GM21515 (cell line): ENCODE results near the gene TRAPPC10.

Experiments used
- ATAC-seq: cut with Tn5 transposase; IDR thresholded peaks from one replicate; pipeline ENCODE4 v1.9.1; 2021; ENCODE audit not compliant: unreplicated experiment

TRAPPC10 gene

DNA sequence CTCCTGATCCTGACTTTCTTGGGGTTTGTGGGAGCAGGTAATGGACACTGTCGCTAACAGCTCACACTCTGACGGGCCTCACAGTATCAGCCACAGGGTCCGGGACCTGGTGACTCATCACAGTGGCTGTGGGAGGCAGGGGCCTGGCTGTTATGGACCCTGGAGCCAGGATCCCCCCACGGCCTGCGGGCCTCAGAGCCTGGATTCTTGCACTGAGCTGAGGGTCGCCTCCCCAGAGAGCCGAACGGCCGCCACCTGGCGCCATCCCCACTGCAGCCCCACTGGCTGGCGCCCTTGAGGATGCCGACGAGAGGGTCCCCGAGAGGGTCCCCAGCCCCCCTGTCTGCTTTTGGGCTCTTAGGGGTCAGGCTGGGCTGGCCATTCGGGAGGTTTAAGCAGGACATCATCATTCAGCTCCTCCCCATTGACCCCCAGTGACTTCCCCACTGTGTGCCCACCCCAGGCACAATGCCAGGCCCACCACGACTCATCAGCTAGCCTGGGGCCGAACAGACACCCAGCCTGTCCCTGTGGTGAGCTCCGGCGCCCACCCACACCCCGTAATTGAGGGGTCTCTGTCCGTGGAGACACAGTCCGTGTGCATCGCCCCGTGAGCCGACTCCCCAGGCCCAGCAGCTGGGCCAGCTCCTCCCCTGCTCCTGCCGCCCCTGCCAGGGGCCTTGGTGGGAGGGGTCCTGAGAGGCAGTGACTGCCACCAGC is 30.8 kb upstream of the TRAPPC10 start:
- ATAC-seq: no peak

DNA sequence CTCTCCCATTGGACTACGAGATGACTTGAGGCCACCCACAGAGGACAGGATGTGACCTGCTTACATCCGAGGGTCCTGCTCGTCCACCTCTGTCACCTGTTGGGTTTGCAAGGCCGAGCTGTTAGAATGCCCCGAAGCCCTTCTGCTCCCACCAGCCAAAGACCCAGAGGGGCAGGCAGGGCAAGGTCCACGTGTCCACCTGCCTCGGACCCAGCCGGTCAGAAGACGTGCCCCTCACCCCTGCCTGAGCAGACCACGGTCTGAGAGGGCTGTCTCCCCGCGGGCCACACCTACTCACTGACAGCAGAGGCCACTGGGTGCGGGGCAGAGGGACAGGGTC is 30.3 kb upstream of the TRAPPC10 start:
- ATAC-seq: no peak

DNA sequence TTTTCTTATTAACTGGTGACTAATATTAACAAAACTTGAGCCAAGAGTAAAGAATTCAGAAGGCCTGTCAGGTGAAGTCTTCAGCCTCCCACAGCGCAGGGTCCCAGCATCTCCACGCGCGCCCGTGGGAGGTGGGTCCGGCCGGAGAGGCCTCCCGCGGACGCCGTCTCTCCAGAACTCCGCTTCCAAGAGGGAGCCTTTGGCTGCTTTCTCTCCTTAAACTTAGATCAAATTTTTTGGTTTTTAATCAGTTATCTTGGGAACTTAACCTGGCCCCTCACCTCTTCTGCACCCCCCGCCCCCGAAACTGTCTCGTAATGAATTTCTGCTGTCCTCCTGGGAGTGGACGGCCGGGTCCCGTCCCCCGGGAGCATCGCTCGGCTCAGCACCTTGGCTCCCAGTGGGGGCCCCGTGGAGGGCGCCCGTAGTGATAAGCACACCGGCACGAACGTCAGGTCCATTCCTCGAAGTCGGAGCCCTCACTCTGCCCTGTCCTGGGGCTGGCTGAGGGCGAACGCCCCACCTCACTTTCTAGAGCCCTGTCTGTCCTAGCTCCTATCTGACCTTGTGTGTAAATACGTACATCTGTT is 29.5 kb upstream of the TRAPPC10 start:
- ATAC-seq: no peak

DNA sequence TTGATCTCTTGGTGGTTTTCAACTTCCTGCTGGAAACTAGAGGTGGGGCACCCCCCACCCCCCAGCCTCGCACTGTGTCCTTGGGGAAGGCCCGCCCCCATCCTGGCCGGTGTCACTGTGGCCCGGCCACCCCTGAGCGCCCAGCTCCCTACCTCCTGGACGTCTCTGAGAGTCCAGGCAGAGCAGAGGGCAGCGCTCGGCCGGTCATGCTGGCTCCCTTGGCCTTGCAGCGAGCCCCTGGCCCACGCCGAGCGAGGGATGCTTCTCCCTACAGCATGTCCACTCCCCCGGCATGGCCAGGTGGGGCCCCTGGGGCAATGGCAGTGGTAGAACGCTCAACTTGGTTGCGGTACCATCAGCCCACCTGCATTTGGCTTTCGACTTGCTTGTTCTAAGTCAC is 28.7 kb upstream of the TRAPPC10 start:
- ATAC-seq: no peak

DNA sequence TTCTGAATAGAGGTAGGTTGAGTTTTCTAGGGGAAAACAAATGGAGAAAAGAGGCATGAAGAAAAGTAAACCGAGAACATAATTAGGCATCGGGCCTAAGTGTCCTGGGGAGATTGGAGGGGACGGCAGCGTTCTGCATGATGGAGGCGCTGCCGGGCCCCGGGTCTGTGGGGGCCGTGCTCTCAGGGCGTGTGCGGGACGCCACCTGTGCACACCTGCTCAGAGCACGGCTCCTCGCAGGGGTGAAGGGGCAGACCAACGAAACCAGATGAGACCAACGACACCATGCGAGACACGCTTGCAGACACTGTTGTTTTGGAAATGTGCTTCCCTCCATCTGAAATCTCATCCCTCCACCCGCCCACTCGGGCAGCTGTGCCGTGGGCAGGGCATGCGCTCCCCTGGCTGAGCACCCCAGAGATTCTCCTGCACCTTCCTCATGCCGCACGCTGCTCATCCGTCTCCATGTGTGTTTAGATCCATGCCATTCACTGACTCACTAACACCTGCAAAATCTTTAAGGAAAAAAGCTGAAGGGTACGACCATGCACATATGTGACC is 28.2 kb upstream of the TRAPPC10 start:
- no peak for ATAC-seq

DNA sequence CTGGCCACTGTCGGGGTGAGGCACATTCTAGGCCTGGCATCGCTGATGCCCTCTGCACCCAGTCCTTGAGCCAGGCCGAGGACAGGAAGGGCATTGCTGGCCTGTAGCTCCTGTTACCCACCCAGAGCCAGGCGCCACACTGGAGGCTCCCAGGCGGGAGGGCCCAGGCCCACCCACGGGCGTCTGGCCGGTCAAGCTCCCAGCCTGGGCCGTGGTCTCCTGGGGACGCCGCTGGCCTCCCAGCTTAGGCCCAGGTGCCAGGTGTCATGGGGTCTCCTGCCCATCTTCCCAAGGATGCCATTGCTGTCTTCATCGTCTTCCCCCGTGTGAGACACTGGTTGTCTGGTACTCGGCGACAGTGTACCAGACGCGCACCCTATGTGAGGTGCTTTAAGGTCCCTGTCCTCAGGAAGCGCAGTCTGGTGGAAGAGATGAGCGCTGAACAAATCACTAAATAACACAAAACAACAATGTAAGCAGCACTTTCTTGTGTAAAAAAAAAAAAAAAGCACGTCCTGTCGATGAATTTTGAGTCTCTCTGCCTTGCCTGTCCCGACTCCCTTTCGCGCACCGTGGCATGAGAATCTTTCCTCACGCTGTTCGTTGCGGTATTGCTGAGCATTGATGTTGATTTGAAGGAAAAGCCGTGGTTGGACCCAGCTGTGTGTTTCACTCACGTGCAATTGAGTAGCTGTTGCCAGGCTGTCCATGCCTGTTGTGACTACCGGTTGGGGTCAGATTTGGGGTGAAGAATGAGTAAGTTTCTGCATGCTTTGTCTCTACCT is 27.0 kb upstream of the TRAPPC10 start:
- no peak for ATAC-seq

DNA sequence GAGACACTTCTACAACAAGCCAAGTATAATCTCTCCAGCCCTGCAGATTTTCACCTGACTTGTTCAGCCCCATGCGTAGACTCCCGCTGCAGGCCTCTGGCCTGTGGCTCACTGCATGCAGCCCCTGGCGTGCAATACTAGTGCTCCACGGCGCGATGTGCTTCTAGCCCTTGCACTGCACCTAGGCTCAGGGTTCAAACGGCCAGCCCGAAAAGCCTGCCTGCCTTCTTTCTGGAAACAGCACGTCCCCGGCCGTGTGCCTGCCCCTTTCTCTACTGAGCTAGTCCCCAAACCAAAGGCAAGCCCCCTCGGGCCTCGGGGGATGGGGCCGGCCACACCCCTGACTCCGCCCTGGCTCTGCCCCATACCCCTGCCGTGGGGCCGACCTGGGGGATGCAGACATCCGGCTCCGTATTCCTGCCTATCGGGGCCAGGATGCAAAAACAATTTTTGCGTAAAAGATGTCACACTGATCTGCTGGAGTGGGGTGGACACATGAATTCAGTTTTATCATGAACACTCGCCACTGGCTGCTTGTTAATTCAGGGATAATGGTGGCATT is 26.3 kb upstream of the TRAPPC10 start:
- ATAC-seq: no peak

DNA sequence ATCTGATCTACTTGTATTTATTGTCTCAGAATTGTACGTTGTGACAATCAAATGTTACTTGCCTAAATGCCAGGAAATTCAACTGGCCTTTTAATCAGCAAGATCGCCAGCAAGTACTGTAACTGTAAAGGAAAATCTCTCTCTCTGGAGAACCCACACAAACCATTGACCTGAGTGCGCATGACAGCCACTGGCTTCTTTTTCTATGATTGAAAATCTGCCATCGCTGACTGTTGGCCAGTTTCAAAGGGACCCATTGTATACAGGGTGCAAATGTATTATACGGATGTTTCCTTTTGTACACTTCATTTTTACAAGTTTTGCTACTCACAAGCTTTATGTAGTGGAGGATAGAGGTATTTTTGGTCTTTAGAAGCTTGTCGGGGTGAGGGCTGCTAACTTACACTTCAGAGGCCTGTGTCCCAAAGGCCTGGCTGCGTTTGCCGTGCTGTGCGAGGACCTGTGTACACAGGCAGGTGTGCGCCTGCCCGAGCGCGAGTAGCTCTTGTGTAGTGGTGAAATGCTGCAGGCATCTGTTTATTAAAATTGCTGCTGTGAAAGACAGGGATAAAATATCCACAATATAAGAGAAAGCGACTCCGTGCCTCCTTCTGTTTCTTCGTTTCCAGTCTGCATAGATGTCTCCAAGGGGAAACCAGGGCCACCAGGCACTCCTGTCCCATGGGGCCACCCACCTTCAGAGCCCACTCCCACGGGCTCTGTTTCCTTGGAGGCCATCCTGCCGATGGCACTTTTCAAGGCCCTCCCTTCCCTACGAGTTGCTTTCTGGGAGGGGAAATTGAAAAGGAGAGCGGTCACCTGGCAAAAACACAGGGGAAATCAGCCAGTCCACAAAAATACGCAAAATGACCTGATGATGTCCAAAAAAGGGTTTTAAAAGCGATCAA is 25.3 kb upstream of the TRAPPC10 start:
- ATAC-seq: no peak

DNA sequence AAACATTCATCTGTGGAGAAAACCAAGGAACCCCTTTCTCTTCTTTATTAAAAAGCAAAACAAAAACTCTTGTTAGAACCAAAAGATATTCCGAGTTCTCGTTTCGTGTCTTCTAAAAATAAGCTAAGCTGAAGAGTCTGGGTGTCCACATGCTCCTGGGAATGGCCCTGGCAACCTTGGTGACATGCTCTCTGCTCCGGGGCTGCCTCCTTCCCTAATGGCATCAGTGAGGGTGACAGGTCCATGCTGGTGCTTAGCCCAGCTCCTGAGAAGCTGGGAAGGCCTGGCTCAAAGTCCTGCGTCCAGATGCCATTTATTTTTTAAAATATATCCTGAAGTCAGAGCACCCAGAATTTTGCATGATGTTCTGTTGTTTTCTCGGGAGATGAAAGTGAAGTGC is 24.6 kb upstream of the TRAPPC10 start:
- no peak for ATAC-seq

DNA sequence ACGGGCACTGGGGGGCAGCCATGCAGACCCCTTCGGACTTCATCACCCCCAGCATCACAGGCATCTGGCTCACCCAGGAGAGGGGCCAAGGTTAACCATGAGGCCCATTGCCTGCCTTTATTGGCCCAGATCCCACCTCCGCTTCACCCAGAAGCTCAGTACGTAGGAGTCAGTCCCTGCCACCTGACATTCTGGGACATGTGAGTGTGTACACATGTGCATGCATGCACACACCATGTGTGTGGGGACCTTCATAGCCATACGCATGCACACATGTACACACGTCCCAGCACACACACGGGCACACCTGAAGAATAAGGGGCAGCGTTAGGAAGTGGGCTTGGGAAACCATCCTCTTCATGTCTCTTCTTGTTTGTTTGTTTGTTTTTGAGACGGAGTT is 24.1 kb upstream of the TRAPPC10 start:
- no peak for ATAC-seq

DNA sequence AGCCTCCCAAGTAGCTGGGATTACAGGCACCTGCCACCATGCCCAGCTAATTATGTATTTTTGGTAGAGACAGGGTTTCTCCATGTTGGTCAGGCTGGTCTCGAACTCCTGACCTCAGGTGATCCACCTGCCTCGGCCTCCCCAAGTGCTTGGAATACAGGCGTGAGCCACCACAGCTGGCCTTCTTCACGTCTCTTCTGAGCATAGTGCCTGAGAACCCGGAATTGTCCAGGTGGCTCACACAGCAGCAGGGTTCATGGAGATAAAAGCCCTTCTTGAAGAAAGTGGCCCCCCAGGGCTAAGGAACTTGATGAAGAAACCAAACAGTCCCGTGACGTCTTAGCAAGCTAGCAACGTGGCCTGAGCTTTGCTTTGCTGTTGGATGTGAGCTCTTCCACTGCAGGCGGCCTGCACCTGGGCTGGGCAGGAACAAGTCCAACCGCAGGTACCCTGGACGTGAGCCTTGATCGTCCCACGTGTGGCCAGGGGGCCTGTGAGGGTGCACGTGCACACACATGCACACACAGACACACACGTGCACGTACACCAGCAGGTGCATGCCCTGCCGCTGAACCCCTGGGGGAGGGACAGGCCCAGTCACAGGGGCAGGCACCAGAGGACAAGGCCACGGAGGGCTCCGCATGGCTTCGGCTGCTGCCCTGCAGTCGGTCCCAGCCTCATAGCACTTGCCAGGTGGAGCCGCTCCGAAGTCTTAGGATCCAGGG is 23.4 kb upstream of the TRAPPC10 start:
- no peak for ATAC-seq

DNA sequence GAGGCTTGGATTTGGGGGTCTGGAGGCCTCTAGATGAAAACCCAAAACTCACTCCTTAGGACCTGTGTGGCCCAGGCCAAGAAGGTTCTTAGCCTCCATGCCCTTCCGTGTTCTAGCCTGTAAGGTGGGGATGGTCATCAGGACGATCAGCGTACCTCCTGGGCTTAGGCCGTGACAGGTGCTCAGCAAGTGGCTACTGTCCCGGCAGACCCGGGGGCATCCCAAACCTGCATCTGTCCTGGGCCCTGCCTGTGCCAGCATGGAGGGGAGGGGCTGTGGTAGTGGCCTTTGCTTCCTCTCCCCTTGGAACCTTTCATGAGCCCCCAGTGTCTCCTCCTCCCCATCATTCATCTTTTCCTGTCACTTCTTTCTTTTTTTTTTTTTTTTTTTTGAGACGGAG is 22.7 kb upstream of the TRAPPC10 start:
- no peak for ATAC-seq

DNA sequence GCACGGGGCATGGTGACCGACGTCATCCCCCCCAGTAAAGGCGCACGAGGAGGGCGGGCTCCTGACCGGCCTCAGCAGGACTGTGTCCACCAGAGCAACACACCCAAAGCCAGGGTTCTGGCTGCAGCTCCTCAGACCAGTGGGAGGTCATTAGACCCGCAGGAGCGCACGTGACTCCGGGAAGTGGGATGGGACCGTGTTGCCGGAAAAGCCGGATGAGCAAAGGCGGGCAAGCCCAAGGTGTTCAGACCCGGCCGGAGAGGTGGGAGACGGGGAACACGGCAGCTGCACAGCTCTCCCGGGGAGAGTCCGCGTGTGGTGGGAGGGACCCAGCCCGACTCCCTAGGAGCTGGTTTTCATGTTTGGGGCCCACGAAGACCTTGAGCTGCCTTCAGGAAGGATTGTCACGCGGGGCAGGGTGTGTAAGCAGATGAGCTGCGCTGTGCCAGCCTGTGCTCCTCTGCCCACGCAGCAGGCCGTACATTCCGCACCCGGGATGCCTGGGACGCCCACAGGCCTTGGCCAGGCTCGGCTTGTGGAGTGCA is 20.6 kb upstream of the TRAPPC10 start:
- no peak for ATAC-seq

DNA sequence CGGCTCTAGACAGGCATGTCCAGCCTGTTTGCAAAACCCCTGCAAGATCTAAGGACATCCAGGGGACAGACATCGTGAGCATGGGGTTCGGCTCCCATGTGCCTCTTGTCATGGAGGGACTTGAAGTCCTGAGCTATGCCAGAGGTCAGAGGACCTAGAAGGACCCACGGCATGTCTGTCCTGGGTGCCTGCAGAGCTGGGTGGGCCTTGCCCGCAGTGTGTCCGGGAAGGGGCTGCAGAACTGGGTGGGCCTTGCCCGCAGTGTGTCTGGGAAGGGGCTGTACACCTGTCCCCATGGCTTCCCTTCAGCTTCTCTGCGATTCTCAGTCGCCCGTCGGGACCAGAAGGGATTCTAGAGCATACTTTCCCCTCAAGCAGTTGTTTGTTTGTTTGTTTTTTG is 20.0 kb upstream of the TRAPPC10 start:
- no peak for ATAC-seq

DNA sequence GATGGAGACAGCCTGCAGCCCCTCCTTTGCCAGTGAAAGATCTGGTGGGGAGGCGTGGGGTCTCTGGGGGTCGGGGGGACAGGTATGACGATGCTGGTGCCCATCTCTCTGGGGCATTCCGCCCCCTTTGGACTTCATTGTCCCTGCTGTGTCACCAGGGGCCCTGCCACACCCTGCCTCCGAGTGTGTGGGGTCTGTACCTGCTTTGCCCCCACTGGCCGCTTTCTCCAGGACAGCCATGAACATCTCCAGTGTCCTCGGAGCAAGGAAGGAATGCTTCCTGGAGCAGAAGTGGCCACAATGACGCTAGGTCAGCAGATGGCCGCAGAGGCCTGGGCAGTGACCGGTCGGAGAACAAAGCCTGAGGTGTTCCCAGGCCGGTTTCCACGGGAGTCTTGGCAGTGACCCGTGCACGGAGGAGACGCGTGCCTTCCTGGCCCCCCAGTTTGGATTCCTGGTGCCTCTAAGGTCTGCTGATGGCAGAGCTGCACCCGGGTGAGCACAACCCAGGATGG is 18.6 kb upstream of the TRAPPC10 start:
- no peak for ATAC-seq

DNA sequence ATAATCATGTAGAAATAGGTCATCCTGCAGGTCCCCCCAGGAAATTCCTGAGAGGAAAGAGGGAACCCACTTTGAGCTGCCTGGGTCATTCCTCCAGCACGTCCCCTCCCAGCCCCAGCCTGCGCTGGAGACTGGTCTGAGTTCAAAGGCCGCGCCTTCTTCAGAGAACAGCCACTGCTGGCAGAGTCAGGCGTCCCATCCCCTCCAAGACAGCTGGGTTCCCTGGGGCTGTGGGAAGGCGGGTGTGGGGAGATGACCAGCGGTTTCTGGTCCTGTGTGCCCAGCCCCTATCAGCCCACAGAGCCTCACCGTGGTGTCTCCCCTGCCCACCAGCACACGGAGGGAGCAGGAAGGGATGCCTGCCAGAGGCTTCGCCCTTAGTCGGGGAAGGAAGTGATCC is 18.0 kb upstream of the TRAPPC10 start:
- no peak for ATAC-seq

DNA sequence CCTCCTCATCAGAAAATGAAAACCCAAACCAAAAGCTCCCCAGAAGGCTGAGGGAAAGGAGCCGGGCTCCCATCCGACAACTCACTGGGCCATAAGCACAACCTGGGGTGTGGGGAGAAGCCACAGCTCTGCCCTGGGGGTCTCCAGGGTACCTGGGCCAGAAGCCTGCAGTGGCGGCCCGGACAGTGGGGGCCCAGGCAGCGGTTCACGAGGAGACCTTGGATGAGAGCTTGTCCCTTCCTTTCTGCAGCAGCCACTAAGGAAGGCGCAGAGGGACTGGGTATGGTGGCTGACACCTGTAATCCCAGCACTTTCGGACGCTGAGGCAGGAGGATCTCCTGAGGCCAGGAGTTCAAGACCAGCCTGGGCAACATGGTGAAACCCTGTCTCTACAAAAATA is 17.5 kb upstream of the TRAPPC10 start:
- no peak for ATAC-seq

DNA sequence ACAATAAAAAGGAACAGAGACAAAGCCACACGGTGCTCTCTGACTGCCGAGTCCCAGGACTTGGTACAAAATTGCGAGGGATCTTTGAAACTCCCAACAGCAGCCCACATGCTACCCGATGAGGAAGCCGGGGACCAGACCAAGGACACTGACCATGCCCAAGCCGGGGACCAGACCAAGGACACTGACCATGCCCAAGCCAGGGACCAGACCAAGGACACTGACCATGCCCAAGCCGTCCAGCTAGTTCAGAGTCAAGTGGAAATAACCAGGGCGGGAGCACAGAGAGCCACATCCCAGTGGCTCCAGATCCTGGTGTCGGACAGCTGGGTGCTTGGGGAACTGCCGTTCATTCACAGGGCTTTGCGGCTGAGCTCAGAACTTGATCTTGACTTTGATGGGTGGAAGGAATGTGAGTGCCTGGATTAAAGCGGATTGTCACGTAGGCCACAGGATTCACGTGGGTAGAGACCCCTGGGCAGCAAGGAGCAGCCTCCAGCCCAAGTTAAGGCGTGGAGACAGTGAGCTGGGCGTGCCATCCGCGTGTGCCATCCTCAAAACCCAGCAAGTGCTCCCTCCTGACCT is 16.5 kb upstream of the TRAPPC10 start:
- no peak for ATAC-seq
